H1 (cell line): ENCODE measurements around the gene ACP3. TPM values are rescaled to one million over a fixed set of nuclear protein-coding genes. Genes with fewer than 3 reads are reported as not detected.

Experiments used
- CHD1 ChIP-seq: IDR thresholded peaks from 2 replicates; pipeline ENCODE4 v1.6.1; 2012; ENCODE audit warnings: low read depth, low read length, improper control_type of control experiment
- CHD7 ChIP-seq: fragments of 300-600 bp; sonication (generic); IDR thresholded peaks from 2 replicates; pipeline ENCODE4 v1.7.1; 2012; ENCODE audit warnings: low read length, moderate library complexity, mild to moderate bottlenecking, inconsistent platforms; ENCODE audit not compliant: insufficient replicate concordance
- EP300 ChIP-seq, 2 experiments: IDR thresholded peaks; 1 replicate in 1 of 2; 2 replicates in 1 of 2; pipeline ENCODE4 v1.6.1; 2011 to 2012; ENCODE audit warnings: low read depth in 2 of 2, low read length in 2 of 2, mild to moderate bottlenecking in 2 of 2, borderline replicate concordance in 1 of 2, inconsistent platforms in 1 of 2, moderate library complexity in 1 of 2
- MAFK ChIP-seq: IDR thresholded peaks from 2 replicates; pipeline ENCODE4 v1.6.1; 2012; ENCODE audit warnings: low read depth, mild to moderate bottlenecking, improper control_type of control experiment, low read length
- RNF2 ChIP-seq: fragments of 200-900, 300-1000 bp; sonication (generic); IDR thresholded peaks from 2 replicates; pipeline ENCODE4 v1.7.1; 2016; ENCODE audit warnings: borderline replicate concordance, low read depth, mild to moderate bottlenecking, antibody characterized with exemption, low read length; ENCODE audit not compliant: poor library complexity, severe bottlenecking; ENCODE audit errors: missing control alignments
- TAF7 ChIP-seq: optimal IDR thresholded peaks from 2 replicates; pipeline ENCODE3; 2011; ENCODE audit warnings: low read depth, mild to moderate bottlenecking, inconsistent platforms, low read length, moderate library complexity, borderline replicate concordance
- TEAD4 ChIP-seq: IDR thresholded peaks from 2 replicates; pipeline ENCODE4 v1.6.1; 2012; ENCODE audit warnings: low read depth, low read length, inconsistent platforms, mixed read lengths
- polyA plus RNA-seq, 7 experiments: library from polyadenylated mRNA; depleted of rRNA in 3 of 7; stranded (reverse) in 5 of 7; unstranded in 2 of 7; fragments of >200 nt in 5 of 7; fragments of 200-250 nt in 2 of 7; gene quantifications; 1 replicate in 5 of 7; 2 replicates in 1 of 7; 4 replicates in 1 of 7; pipeline versions ENCODE4 v1.2.1 to v1.2.3, GENCODE V29; 2011 to 2013; ENCODE audit warnings: missing spikeins in 2 of 7, mixed read lengths in 2 of 7
- total RNA-seq: library from RNA; stranded (reverse); fragmentation: NEBNext Ultra II Directional; extraction: Animal tissue kit (Norgen Biotek cat#: 25700); gene quantifications from 2 replicates; pipeline ENCODE4 v1.2.1, GENCODE V29; 2021
- TF ChIP-seq, protein P1 (sequence below): IDR thresholded peaks from 2 replicates; pipeline ENCODE4 v1.6.1; 2012; ENCODE audit warnings: inconsistent platforms
- TF ChIP-seq, protein P2 (sequence below): IDR thresholded peaks from 2 replicates; pipeline ENCODE4 v1.6.1; 2011; ENCODE audit warnings: low read depth, mild to moderate bottlenecking, low read length; ENCODE audit not compliant: insufficient read depth

The ACP3 gene
- total and polyA plus RNA-seq, 2 of the 8 experiments (the other 6 are each of a cell fraction or from before 2014, with no cell fraction given), result 1.2 to 1.4 TPM

DNA sequence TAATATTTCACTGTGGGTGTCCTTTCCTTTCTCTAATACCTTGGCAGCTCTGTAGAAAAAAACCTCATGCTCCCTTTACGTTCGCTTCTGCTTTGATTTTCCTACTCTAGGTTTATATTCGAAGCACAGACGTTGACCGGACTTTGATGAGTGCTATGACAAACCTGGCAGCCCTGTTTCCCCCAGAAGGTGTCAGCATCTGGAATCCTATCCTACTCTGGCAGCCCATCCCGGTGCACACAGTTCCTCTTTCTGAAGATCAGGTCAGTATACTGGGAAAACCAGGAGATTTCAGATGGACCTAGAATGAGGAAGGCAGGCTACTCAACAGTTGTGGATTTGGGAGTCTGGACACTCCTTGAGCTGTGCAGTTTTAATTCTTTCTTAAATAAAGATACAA, 14.9 kb downstream of the ACP3 start (continued):
- no peak for TF ChIP-seq CHD7
- TF ChIP-seq TAF7, result no peak
- TF ChIP-seq, protein P1, sequence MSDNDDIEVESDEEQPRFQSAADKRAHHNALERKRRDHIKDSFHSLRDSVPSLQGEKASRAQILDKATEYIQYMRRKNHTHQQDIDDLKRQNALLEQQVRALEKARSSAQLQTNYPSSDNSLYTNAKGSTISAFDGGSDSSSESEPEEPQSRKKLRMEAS, result no peak
- TF ChIP-seq CHD1, result no peak
- no peak for TF ChIP-seq RNF2
- TF ChIP-seq EP300 (IDR thresholded peaks at IDR 0.05; ENCODE audit: borderline replicate concordance in 1 of 2, low read depth in 2 of 2, low read length in 2 of 2), result no peak
- no peak for TF ChIP-seq TEAD4
- TF ChIP-seq, protein P2, sequence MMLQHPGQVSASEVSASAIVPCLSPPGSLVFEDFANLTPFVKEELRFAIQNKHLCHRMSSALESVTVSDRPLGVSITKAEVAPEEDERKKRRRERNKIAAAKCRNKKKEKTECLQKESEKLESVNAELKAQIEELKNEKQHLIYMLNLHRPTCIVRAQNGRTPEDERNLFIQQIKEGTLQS, result no peak
- TF ChIP-seq MAFK, result no peak
